ENCODE measurements around the gene L3MBTL2. TPM values are rescaled to one million over a fixed set of nuclear protein-coding genes. Genes with fewer than 3 reads are reported as not detected.

The L3MBTL2 gene
- total RNA-seq, 4 donors from 2014 or later = 9.1 to 32.4 (median 14.5) TPM

DNA sequence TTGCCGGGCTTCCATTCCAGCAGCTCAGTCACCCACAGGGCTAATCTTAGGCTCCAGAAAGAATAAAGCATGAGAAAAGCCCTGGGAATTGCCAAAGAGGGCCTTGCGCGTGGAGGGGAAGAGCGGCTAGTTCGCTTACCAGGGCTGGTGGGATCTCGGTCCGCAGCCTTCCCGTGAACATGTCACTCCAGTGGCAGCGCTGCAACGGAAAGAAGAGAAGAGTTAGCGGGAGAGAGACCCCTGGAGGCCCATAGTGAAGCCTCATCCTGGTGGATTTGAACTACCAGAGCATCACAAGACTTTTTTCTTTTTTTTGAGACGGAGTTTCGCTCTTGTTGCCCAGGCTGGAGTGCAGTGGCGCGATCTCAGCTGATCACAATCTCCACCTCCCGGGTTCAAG, 62.8 kb downstream of the L3MBTL2 start:
- TF ChIP-seq POLR2AphosphoS5 (IDR thresholded peaks at IDR 0.05) (no peak), POLR2A (IDR thresholded peaks at IDR 0.05) (no peak), EP300 (IDR thresholded peaks at IDR 0.05; ENCODE audit: low read depth) (no peak)
- TF ChIP-seq, protein P1, sequence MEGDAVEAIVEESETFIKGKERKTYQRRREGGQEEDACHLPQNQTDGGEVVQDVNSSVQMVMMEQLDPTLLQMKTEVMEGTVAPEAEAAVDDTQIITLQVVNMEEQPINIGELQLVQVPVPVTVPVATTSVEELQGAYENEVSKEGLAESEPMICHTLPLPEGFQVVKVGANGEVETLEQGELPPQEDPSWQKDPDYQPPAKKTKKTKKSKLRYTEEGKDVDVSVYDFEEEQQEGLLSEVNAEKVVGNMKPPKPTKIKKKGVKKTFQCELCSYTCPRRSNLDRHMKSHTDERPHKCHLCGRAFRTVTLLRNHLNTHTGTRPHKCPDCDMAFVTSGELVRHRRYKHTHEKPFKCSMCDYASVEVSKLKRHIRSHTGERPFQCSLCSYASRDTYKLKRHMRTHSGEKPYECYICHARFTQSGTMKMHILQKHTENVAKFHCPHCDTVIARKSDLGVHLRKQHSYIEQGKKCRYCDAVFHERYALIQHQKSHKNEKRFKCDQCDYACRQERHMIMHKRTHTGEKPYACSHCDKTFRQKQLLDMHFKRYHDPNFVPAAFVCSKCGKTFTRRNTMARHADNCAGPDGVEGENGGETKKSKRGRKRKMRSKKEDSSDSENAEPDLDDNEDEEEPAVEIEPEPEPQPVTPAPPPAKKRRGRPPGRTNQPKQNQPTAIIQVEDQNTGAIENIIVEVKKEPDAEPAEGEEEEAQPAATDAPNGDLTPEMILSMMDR (IDR thresholded peaks at IDR 0.05) = no peak
- intact Hi-C loops (cut with DNase I; ENCODE audit: low total_unique reads) = no loop called here
- Histone ChIP-seq H3K4me1 (no peaks in the 10 kb centered on the region), H3K36me3 (peaks cover 0 to 61% (median 22%) of the 10 kb centered on the region in 4 donors), H3K27ac (no peak overlapping the region), H3K4me3 (no peak overlapping the region), H3K9me3 (no peaks in the 10 kb centered on the region), H3K27me3 (no peaks in the 10 kb centered on the region)
- DNase-seq = no peak
- in situ Hi-C loops (cut with MboI; ENCODE audit: low pct_ligation_motif_present in 1 of 4, low pct_unique_long_range_greater_than_20kb in 1 of 4, low sequenced_read_pairs in 3 of 4) = no loop called here
- WGBS, 2 donors (ENCODE audit: low coverage in 1 of 2) = 94% methylated on average over 12 to 16 of the region's 16 CpGs

DNA sequence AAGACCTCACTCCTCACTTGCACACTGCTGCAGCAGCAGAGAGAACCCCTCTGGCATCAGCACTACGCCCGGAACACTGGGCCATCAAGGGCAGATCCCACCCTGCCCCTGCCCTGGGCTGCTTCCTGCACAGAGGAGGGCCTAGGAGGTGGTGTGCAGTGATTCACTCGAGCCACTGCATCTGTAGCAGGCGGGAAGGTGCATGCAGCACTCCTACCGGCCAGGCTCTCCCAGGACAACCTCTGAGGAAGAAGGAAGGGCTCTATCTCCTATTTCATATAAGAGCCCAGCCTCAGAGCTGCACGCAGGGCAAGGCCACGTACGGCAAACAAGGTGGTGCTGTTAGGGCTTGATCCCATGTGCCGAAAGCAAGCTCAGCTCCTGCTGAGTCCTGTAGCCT, 66.7 kb downstream of the L3MBTL2 start:
- Histone ChIP-seq H3K27me3 (no peaks in the 10 kb centered on the region), H3K4me3 (no peak overlapping the region), H3K9me3 (no peaks in the 10 kb centered on the region), H3K36me3 (peaks cover 0 to 66% (median 19%) of the 10 kb centered on the region in 4 donors), H3K27ac (no peak overlapping the region), H3K4me1 (no peaks in the 10 kb centered on the region)
- TF ChIP-seq EP300 (IDR thresholded peaks at IDR 0.05; ENCODE audit: low read depth) = no peak
- TF ChIP-seq, protein P1 (IDR thresholded peaks at IDR 0.05) = no peak
- TF ChIP-seq POLR2AphosphoS5 (IDR thresholded peaks at IDR 0.05) = no peak
- TF ChIP-seq POLR2A (IDR thresholded peaks at IDR 0.05) = no peak
- DNase-seq = no peak
- intact Hi-C loops (cut with DNase I; ENCODE audit: low total_unique reads) (no loop called here), in situ Hi-C loops (cut with MboI; ENCODE audit: low pct_ligation_motif_present in 1 of 4, low pct_unique_long_range_greater_than_20kb in 1 of 4, low sequenced_read_pairs in 3 of 4) (no loop called here)
- 95% methylated on average over 9 of the region's 9 CpGs; no CpG with 5 or more reads in 1 of the 2 donors for WGBS, 2 donors (ENCODE audit: low coverage in 1 of 2)

DNA sequence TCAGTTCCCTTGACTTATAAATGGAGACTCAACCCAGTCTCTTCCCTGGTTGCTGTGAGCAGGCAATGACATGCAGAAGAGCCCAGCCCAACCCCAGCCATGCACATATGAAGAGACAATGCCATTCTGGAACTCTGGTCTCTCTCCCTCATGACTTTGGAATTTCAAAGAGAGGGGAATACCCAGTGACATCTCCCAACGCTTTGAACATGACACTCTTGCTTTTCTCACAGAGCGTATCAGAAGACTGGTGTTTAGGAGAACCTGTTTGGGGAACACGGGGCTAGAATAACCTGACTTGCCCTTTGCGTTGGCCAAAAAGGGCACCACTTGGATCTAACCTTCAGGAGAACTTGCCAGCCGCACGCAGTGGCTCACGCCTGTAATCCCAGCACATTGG, 68.0 kb downstream of the L3MBTL2 start:
- WGBS, 2 donors (ENCODE audit: low coverage in 1 of 2) = 94% methylated on average over 7 of the region's 7 CpGs; no CpG with 5 or more reads in 1 of the 2 donors
- Histone ChIP-seq H3K4me1 (no peaks in the 10 kb centered on the region), H3K27ac (no peak overlapping the region), H3K27me3 (no peaks in the 10 kb centered on the region), H3K4me3 (no peak overlapping the region), H3K36me3 (peaks cover 0 to 62% (median 14%) of the 10 kb centered on the region in 4 donors), H3K9me3 (no peaks in the 10 kb centered on the region)
- intact Hi-C loops (cut with DNase I; ENCODE audit: low total_unique reads) (no loop called here), in situ Hi-C loops (cut with MboI; ENCODE audit: low pct_ligation_motif_present in 1 of 4, low pct_unique_long_range_greater_than_20kb in 1 of 4, low sequenced_read_pairs in 3 of 4) (no loop called here)
- no peak for TF ChIP-seq POLR2A (IDR thresholded peaks at IDR 0.05)
- no peak for DNase-seq

DNA sequence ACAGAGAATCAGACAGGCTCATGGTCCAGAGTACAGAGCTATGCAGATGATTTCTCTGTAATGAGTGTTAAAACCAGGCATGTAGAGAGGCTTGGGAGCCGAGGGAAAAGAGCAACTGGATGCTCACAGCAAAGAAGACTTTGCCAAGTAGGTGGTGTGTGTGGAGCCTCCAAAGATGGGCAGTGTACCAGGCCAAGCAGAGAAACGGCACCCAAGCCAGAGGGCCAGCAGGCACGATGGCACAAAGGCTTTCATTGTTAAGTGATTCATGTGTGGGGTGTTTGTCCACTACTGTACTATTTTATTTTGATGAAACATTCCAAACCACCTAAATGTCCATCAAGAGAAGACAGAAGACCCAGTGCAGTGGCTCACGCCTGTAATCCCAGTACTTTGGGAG, 69.7 kb downstream of the L3MBTL2 start:
- WGBS, 2 donors (ENCODE audit: low coverage in 1 of 2) = 92 to 100% methylated on average over 3 to 4 of the region's 4 CpGs
- no peaks in the 10 kb centered on the region for H3K4me1 ChIP-seq
- intact Hi-C loops (cut with DNase I; ENCODE audit: low total_unique reads) (no loop called here), in situ Hi-C loops (cut with MboI; ENCODE audit: low pct_ligation_motif_present in 1 of 4, low pct_unique_long_range_greater_than_20kb in 1 of 4, low sequenced_read_pairs in 3 of 4) (no loop called here)
- no peaks in the 10 kb centered on the region for H3K9me3 ChIP-seq
- peaks cover 0 to 62% (median 11%) of the 10 kb centered on the region in 4 donors for H3K36me3 ChIP-seq
- TF ChIP-seq POLR2AphosphoS5 (IDR thresholded peaks at IDR 0.05) = no peak
- no peak for TF ChIP-seq POLR2A (IDR thresholded peaks at IDR 0.05)
- TF ChIP-seq EP300 (IDR thresholded peaks at IDR 0.05; ENCODE audit: low read depth) = no peak
- TF ChIP-seq, protein P1 (IDR thresholded peaks at IDR 0.05) = no peak
- no peaks in the 10 kb centered on the region for H3K27me3 ChIP-seq
- no peak overlapping the region for H3K4me3 ChIP-seq
- DNase-seq = no peak
- no peak overlapping the region for H3K27ac ChIP-seq

DNA sequence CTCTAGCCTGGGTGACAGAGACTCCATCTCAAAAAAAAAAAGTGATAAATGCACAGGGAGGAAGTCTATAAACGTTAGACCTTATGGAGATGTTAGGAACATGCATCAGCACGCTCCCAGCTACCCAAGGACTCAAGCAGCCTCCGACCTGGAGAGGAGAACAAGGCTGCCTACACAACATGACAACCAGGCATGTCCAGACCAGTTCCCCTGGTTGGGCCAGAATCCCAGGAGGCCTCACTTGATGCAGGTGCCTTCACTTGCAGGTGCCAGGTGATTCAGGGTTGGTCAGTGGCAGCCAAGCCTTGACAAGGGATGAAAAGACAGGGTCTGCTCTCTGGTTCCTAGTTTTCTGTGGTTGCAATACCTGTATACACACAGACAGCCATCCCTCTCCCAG, 75.0 kb downstream of the L3MBTL2 start:
- peaks cover 2 to 8% (median 5%) of the 10 kb centered on the region in 4 donors for H3K4me1 ChIP-seq
- in situ Hi-C loops (cut with MboI; ENCODE audit: low pct_ligation_motif_present in 1 of 4, low pct_unique_long_range_greater_than_20kb in 1 of 4, low sequenced_read_pairs in 3 of 4) = no loop called here
- H3K4me3 ChIP-seq = no peak overlapping the region
- TF ChIP-seq POLR2AphosphoS5 (IDR thresholded peaks at IDR 0.05) = no peak
- TF ChIP-seq EP300 (IDR thresholded peaks at IDR 0.05; ENCODE audit: low read depth) = no peak
- TF ChIP-seq, protein P1 (IDR thresholded peaks at IDR 0.05) = no peak
- TF ChIP-seq POLR2A (IDR thresholded peaks at IDR 0.05) = no peak
- H3K9me3 ChIP-seq = no peaks in the 10 kb centered on the region
- DNase-seq = no peak
- no peak overlapping the region for H3K27ac ChIP-seq
- 71 to 79% methylated on average over 1 to 3 of the region's 3 CpGs for WGBS, 2 donors (ENCODE audit: low coverage in 1 of 2)
- peaks cover 0 to 34% (median 5%) of the 10 kb centered on the region in 4 donors for H3K36me3 ChIP-seq
- intact Hi-C loops (cut with DNase I; ENCODE audit: low total_unique reads) = no loop called here
- no peaks in the 10 kb centered on the region for H3K27me3 ChIP-seq

Data from transverse colon (tissue), 4 donors.